ENCODE results near the gene KANSL1.
A peak's percentile ranks its signal among the peaks of the same experiment; 100 is the strongest.
"Not testable (repeated sequence)": the region's sequence is repeated elsewhere in the genome, so short reads cannot be mapped to it uniquely, and the experiment has no call there.

The KANSL1 gene

GRCh38 chr17:46193151-46193625 is at the start of gene KANSL1:
KANSL1 (minus strand) TSS chr17:46193429; CDS start chr17:46172143, 21,286 bp downstream.
- peak; percentile 95 for DNase-seq

GRCh38 chr17:46231359-46231758 is 38.1 kb upstream of the KANSL1 start:
- not testable (repeated sequence) for DNase-seq

GRCh38 chr17:46225274-46225794 is 32.1 kb upstream of the KANSL1 start:
- peak; percentile 96 for DNase-seq

- DNase-seq = not testable (repeated sequence)
Observed at GRCh38 chr17:46224864-46225263, 31.6 kb upstream of the KANSL1 start.

- DNase-seq = not testable (repeated sequence)
Observed at GRCh38 chr17:46223041-46223440, 29.8 kb upstream of the KANSL1 start.

- no peak for DNase-seq
Observed at GRCh38 chr17:46216682-46217081, 23.5 kb upstream of the KANSL1 start.

GRCh38 chr17:46212634-46213435 is 19.6 kb upstream of the KANSL1 start:
- DNase-seq = peak; percentile 56

- DNase-seq = no peak
Observed at GRCh38 chr17:46208997-46209396, 15.8 kb upstream of the KANSL1 start.

GRCh38 chr17:46205975-46206374 is 12.7 kb upstream of the KANSL1 start:
- no peak for DNase-seq

- DNase-seq = no peak
Observed at GRCh38 chr17:46202424-46202823, 9.2 kb upstream of the KANSL1 start.

- DNase-seq = no peak
Observed at GRCh38 chr17:46201491-46201890, 8.3 kb upstream of the KANSL1 start.

- no peak for DNase-seq
Observed at GRCh38 chr17:46200197-46200596, 7.0 kb upstream of the KANSL1 start.

- no peak for DNase-seq
Observed at GRCh38 chr17:46199379-46199778, 6.2 kb upstream of the KANSL1 start.

GRCh38 chr17:46198233-46198632 is 5.0 kb upstream of the KANSL1 start:
- no peak for DNase-seq

GRCh38 chr17:46197530-46197929 is 4.3 kb upstream of the KANSL1 start:
- no peak for DNase-seq

- no peak for DNase-seq
Observed at GRCh38 chr17:46195939-46196716, 2.9 kb upstream of the KANSL1 start.

GRCh38 chr17:46195217-46195855 is 2.1 kb upstream of the KANSL1 start:
- no peak for DNase-seq

- DNase-seq = no peak
Observed at GRCh38 chr17:46194393-46195216, 1.4 kb upstream of the KANSL1 start.

- DNase-seq = peak; percentile 98
Observed at GRCh38 chr17:46193626-46194392, 580 bp upstream of the KANSL1 start.

GRCh38 chr17:46192439-46193150 is 634 bp downstream of the KANSL1 start:
- peak; percentile 89 for DNase-seq

- no peak for DNase-seq
Observed at GRCh38 chr17:46192189-46192438, 1.1 kb downstream of the KANSL1 start.
